Calu3 (cell line): ENCODE measurements around the gene SLC5A6. TPM values are rescaled to one million over a fixed set of nuclear protein-coding genes. Genes with fewer than 3 reads are reported as not detected.

Source experiments
- BruUV-seq: library from RNA; stranded (reverse); fragments of 400-500 nt; replicated peaks from 2 replicates; lab custom pipeline; 2021; lab: Mats Ljungman, UMichigan
- CTCF ChIA-PET: fragments of 300-600 bp; sonication (Branson Sonifier 250); formaldehyde crosslinking; loops from one replicate; lab custom pipeline; 2022; ENCODE audit warnings: antibody characterized with exemption; lab: Charles Lee
- DNase-seq: peaks from one replicate; pipeline ENCODE4 v3.0.0; 2022
- H3K27ac Mint-ChIP-seq: one replicate; pipeline ENCODE4 v1.8.0; 2022; ENCODE audit warnings: mixed read lengths; ENCODE audit not compliant: unreplicated experiment
- H3K27me3 Mint-ChIP-seq: one replicate; pipeline ENCODE4 v1.8.0; 2022; ENCODE audit warnings: mixed read lengths; ENCODE audit not compliant: unreplicated experiment
- H3K36me3 Mint-ChIP-seq: one replicate; pipeline ENCODE4 v1.8.0; 2022; ENCODE audit warnings: mild to moderate bottlenecking, moderate library complexity, mixed read lengths; ENCODE audit not compliant: insufficient read depth, unreplicated experiment
- H3K4me1 Mint-ChIP-seq: one replicate; pipeline ENCODE4 v1.8.0; 2022; ENCODE audit warnings: mild to moderate bottlenecking, low read depth, mixed read lengths; ENCODE audit not compliant: unreplicated experiment
- H3K4me3 Mint-ChIP-seq: one replicate; pipeline ENCODE4 v1.8.0; 2022; ENCODE audit warnings: mild to moderate bottlenecking, low read depth, moderate library complexity, mixed read lengths; ENCODE audit not compliant: unreplicated experiment
- H3K9me3 Mint-ChIP-seq: one replicate; pipeline ENCODE4 v1.8.0; 2022; ENCODE audit warnings: low read depth, mixed read lengths; ENCODE audit not compliant: unreplicated experiment
- CTCF ChIP-seq: fragments of 200-600 bp; IDR thresholded peaks from one replicate; pipeline ENCODE4 v1.8.0; 2022; ENCODE audit warnings: antibody characterized with exemption; ENCODE audit not compliant: unreplicated experiment
- intact Hi-C: fragments of 100-400 bp; cut with micrococcal nuclease; formaldehyde crosslinking; loops from one replicate; pipeline ENCODE4 v1.10.0; 2022; ENCODE audit not compliant: unreplicated experiment
- total RNA-seq: library from RNA; stranded (reverse); gene quantifications from 2 replicates; pipeline ENCODE4 v1.2.3, GENCODE V29; 2022

Gene SLC5A6
- total RNA-seq, 1 experiment from 2014 or later: 39.6 TPM

DNA sequence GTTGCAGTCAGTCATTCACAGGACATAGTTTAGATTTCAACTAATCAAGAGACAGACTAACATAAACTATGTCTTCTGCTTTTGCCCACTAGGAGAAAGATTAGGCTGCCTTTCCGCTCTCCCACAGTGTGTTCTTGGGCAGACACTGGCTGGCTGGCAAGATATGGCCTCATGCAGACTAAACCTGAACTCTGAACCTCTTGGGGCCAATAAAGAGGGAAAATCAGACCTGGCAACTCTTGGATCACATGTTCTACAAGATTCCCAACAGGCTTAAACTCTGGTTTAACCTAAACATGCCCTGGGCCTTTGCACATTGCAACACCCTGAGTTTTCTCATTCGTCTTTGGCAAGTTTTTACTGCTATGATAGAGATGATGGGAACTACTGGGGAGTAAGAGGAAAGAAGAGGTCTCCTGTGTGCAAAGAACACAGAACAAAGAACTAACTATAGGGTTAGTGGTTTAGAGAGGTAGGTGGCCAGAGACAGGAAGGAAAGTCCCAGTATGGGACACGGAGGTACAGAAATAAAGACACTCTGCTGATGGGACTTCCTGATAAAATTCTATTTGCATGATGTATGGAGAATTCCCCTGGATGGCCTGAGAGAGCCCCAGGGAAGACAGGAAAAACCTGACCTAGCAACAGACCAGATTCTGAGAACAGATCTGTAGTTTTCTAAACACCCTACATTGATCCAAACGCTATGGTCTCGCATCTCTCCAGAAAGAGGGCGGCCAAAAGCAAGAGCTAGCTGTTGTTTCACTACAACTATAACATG is 2.3 kb downstream of the SLC5A6 start:
- no peak for TF ChIP-seq CTCF
- peaks cover 37% of the 10 kb centered on the region for H3K36me3 Mint-ChIP-seq
- CTCF ChIA-PET: interaction anchor here (0.7 kb wide), 1 partner anchor 106 kb away, joined by 4 read pairs; no protein-coding TSS in a partner anchor
- H3K27ac Mint-ChIP-seq: no peak overlapping the region
- no peaks in the 10 kb centered on the region for H3K27me3 Mint-ChIP-seq
- peak overlapping the region; percentile 2 for H3K4me3 Mint-ChIP-seq
- no peaks in the 10 kb centered on the region for H3K9me3 Mint-ChIP-seq
- BruUV-seq: TSS peak; percentile 28
- no peak for DNase-seq
- H3K4me1 Mint-ChIP-seq: peaks cover 9% of the 10 kb centered on the region
- intact Hi-C loops: no loop called here

- Mint-ChIP-seq H3K4me3 (no peak overlapping the region), H3K27me3 (no peaks in the 10 kb centered on the region), H3K27ac (no peak overlapping the region), H3K9me3 (no peaks in the 10 kb centered on the region), H3K4me1 (peaks cover 4% of the 10 kb centered on the region), H3K36me3 (peaks cover 39% of the 10 kb centered on the region)
- CTCF ChIA-PET: no interaction called here
- no TSS peak for BruUV-seq
- no peak for DNase-seq
- intact Hi-C loops: no loop called here
- TF ChIP-seq CTCF: no peak
Observed at GRCh38 chr2:27208486-27209050, 3.5 kb downstream of the SLC5A6 start.

DNA sequence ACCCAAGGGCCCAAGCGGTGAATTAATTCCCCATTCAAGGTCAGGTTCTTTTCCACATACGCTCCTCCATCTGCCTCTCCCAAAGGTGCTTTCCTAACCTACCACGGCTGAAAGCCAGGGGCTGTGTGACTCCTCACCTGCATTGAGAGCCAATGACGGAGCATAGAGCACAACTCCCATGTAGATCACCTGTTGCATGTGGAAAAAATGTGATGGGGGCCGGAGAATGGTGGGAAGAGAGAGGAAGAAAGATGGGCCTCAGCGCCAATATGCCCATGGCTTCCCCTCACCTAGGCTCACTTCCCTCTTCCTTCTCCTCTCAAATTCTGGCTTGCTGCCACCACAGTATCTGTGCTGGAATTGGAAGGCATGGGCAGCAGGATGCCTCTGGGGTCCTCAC is 5.7 kb downstream of the SLC5A6 start:
- Mint-ChIP-seq H3K27me3 (no peaks in the 10 kb centered on the region), H3K27ac (no peak overlapping the region), H3K4me1 (no peaks in the 10 kb centered on the region), H3K4me3 (no peak overlapping the region), H3K36me3 (peaks cover 16% of the 10 kb centered on the region), H3K9me3 (no peaks in the 10 kb centered on the region)
- no peak for TF ChIP-seq CTCF
- no TSS peak for BruUV-seq
- no peak for DNase-seq
- CTCF ChIA-PET: no interaction called here
- intact Hi-C loops: no loop called here

DNA sequence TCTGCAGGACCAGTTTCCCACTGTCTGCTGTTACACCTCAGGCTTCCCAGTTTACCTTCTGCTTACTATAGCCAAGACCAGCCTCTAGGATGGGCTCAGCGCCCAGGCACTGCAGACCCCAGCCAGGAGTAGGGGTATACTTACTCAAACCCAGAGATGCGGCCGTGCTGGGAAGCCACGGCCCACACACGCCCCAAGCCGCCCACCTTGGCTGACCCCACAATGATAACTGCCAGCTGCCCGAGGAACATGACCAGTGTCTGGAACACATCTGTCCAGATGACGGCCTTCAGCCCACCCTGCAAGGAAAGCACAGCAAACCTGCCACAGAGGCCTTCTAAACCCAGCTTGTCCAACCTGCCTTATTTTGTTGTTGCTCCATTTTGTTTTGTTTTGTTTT is 6.9 kb downstream of the SLC5A6 start:
- Mint-ChIP-seq H3K36me3 (peaks cover 12% of the 10 kb centered on the region), H3K4me1 (no peaks in the 10 kb centered on the region), H3K27me3 (no peaks in the 10 kb centered on the region), H3K4me3 (no peak overlapping the region), H3K9me3 (no peaks in the 10 kb centered on the region), H3K27ac (no peak overlapping the region)
- intact Hi-C loops: no loop called here
- TF ChIP-seq CTCF: no peak
- no peak for DNase-seq
- CTCF ChIA-PET: no interaction called here
- no TSS peak for BruUV-seq
